Muscle of leg (tissue), 11 donors: Measurements from ENCODE around the gene SLC11A1. TPM values are rescaled to one million over a fixed set of nuclear protein-coding genes. Genes with fewer than 3 reads are reported as not detected.

Experiments used
- DNase-seq: peaks from one replicate; pipeline ENCODE4 v3.0.0; 2013
- H3K27ac ChIP-seq: one replicate; pipeline ENCODE4 v1.5.1; 2013; ENCODE audit warnings: mild to moderate bottlenecking, low read length, control low read depth
- H3K27me3 ChIP-seq: one replicate; pipeline ENCODE4 v1.6.1; 2013; ENCODE audit warnings: low read length; ENCODE audit not compliant: control insufficient read depth, insufficient read depth
- H3K36me3 ChIP-seq: one replicate; pipeline ENCODE4 v1.6.1; 2013; ENCODE audit warnings: low read length; ENCODE audit not compliant: control insufficient read depth, insufficient read depth
- H3K4me1 ChIP-seq: one replicate; pipeline ENCODE4 v1.6.1; 2013; ENCODE audit warnings: low read length; ENCODE audit not compliant: control insufficient read depth, insufficient read depth
- H3K4me3 ChIP-seq: one replicate; pipeline ENCODE4 v1.5.1; 2013; ENCODE audit warnings: low read length, control low read depth
- H3K9me3 ChIP-seq: replicated peaks from 2 replicates; pipeline ENCODE4 v1.6.1; 2013; ENCODE audit warnings: low read depth, low read length; ENCODE audit not compliant: control insufficient read depth
- WGBS: methylation state at CpG from one replicate; pipeline ENCODE4 v1.1.5; 2013; ENCODE audit warnings: missing lambda C conversion rate; ENCODE audit not compliant: insufficient coverage; 5-methylcytosine and 5-hydroxymethylcytosine counted together
- polyA plus RNA-seq, 8 donors: library from polyadenylated mRNA; unstranded; fragments of 120-200 nt; gene quantifications; one replicate each; pipeline versions ENCODE4 v1.2.1 to v1.2.3, GENCODE V29; 2013; ENCODE audit warnings: inconsistent platforms in 1 of 8, low replicate concordance in 1 of 8; ENCODE audit not compliant: insufficient read length in 8 of 8, insufficient read depth in 1 of 8
- total RNA-seq: library from RNA; stranded (reverse); fragments of 120-200 nt; gene quantifications from one replicate; pipeline ENCODE4 v1.2.4, GENCODE V29; 2013

Gene SLC11A1
- total and polyA plus RNA-seq, 9 donors = 0.16 to 2.0 (median 0.61) TPM

- Histone ChIP-seq H3K27me3 (no peaks in the 10 kb centered on the region), H3K9me3 (no peaks in the 10 kb centered on the region), H3K27ac (no peak overlapping the region), H3K4me1 (peaks cover 23% of the 10 kb centered on the region), H3K4me3 (no peak overlapping the region), H3K36me3 (no peaks in the 10 kb centered on the region)
- no peak for DNase-seq
- 73% methylated on average over 14 of the region's 16 CpGs for WGBS
These were observed 10.9 kb downstream of the SLC11A1 start for GRCh38 chr2:218392891-218393462.

- Histone ChIP-seq H3K27ac (no peak overlapping the region), H3K9me3 (no peaks in the 10 kb centered on the region), H3K27me3 (no peaks in the 10 kb centered on the region), H3K4me3 (no peak overlapping the region), H3K4me1 (peaks cover 30% of the 10 kb centered on the region), H3K36me3 (no peaks in the 10 kb centered on the region)
- DNase-seq = no peak
- WGBS = 73% methylated on average over 5 of the region's 8 CpGs
These were observed 11.7 kb downstream of the SLC11A1 start for GRCh38 chr2:218393750-218394290.

GRCh38 chr2:218394298-218395089 is 12.4 kb downstream of the SLC11A1 start:
- peak; percentile 41 for DNase-seq
- 69% methylated on average over 3 of the region's 13 CpGs for WGBS

GRCh38 chr2:218395090-218395444 is 13.0 kb downstream of the SLC11A1 start:
- H3K4me3 ChIP-seq = no peak overlapping the region
- no peak overlapping the region for H3K27ac ChIP-seq
- DNase-seq = no peak
- peaks cover 35% of the 10 kb centered on the region for H3K4me1 ChIP-seq
- no peaks in the 10 kb centered on the region for H3K9me3 ChIP-seq
- no peaks in the 10 kb centered on the region for H3K36me3 ChIP-seq
- 91% methylated on average over 3 of the region's 6 CpGs for WGBS
- no peaks in the 10 kb centered on the region for H3K27me3 ChIP-seq

More at GRCh38 chr2:218394298-218395089, 12.4 kb downstream of the SLC11A1 start:
- H3K4me1 ChIP-seq = peaks cover 35% of the 10 kb centered on the region
- no peaks in the 10 kb centered on the region for H3K9me3 ChIP-seq
- H3K27ac ChIP-seq = no peak overlapping the region
- no peak overlapping the region for H3K4me3 ChIP-seq
- H3K27me3 ChIP-seq = no peaks in the 10 kb centered on the region
- H3K36me3 ChIP-seq = no peaks in the 10 kb centered on the region

- no peak for DNase-seq
- peak overlapping the region; percentile 97 for H3K27ac ChIP-seq
- peaks cover 33% of the 10 kb centered on the region for H3K4me1 ChIP-seq
- no peaks in the 10 kb centered on the region for H3K36me3 ChIP-seq
- no peaks in the 10 kb centered on the region for H3K27me3 ChIP-seq
- peak overlapping the region; percentile 64 for H3K4me3 ChIP-seq
- WGBS = 14% methylated on average over 13 of the region's 16 CpGs
- H3K9me3 ChIP-seq = no peaks in the 10 kb centered on the region
These were observed 13.4 kb downstream of the SLC11A1 start for GRCh38 chr2:218395456-218395825.

GRCh38 chr2:218395826-218396687 is 14.0 kb downstream of the SLC11A1 start:
- under 1% methylated on average over 47 of the region's 57 CpGs for WGBS
- Histone ChIP-seq H3K4me1 (peaks cover 35% of the 10 kb centered on the region), H3K27me3 (no peaks in the 10 kb centered on the region), H3K36me3 (no peaks in the 10 kb centered on the region), H3K4me3 (peak overlapping the region; percentile 64), H3K9me3 (no peaks in the 10 kb centered on the region), H3K27ac (peak overlapping the region; percentile 97)
- DNase-seq = peak; percentile 98

- peak overlapping the region; percentile 97 for H3K27ac ChIP-seq
- 2% methylated on average over 17 of the region's 27 CpGs for WGBS
- peak; percentile 79 for DNase-seq
These were observed 14.8 kb downstream of the SLC11A1 start for GRCh38 chr2:218396688-218397462.

GRCh38 chr2:218397463-218397819 is 15.4 kb downstream of the SLC11A1 start:
- peaks cover 13% of the 10 kb centered on the region for H3K36me3 ChIP-seq
- no peaks in the 10 kb centered on the region for H3K9me3 ChIP-seq
- peak overlapping the region; percentile 97 for H3K27ac ChIP-seq
- 0% methylated on average over 3 of the region's 12 CpGs for WGBS
- H3K4me1 ChIP-seq = peaks cover 48% of the 10 kb centered on the region
- H3K4me3 ChIP-seq = peak overlapping the region; percentile 64
- DNase-seq = no peak
- no peaks in the 10 kb centered on the region for H3K27me3 ChIP-seq

More at GRCh38 chr2:218396688-218397462, 14.8 kb downstream of the SLC11A1 start:
- peaks cover 7% of the 10 kb centered on the region for H3K36me3 ChIP-seq
- H3K4me1 ChIP-seq = peaks cover 43% of the 10 kb centered on the region
- no peaks in the 10 kb centered on the region for H3K9me3 ChIP-seq
- peak overlapping the region; percentile 64 for H3K4me3 ChIP-seq
- no peaks in the 10 kb centered on the region for H3K27me3 ChIP-seq

GRCh38 chr2:218397820-218398436 is 15.9 kb downstream of the SLC11A1 start:
- peaks cover 18% of the 10 kb centered on the region for H3K36me3 ChIP-seq
- peak overlapping the region; percentile 97 for H3K27ac ChIP-seq
- peak; percentile 78 for DNase-seq
- H3K27me3 ChIP-seq = no peaks in the 10 kb centered on the region
- peak overlapping the region; percentile 64 for H3K4me3 ChIP-seq
- 2% methylated on average over 31 of the region's 35 CpGs for WGBS
- no peaks in the 10 kb centered on the region for H3K9me3 ChIP-seq
- peaks cover 49% of the 10 kb centered on the region for H3K4me1 ChIP-seq
